ENCODE results near the gene MYO1D. TPM values are rescaled to one million over a fixed set of nuclear protein-coding genes. Genes with fewer than 3 reads are reported as not detected.

MYO1D gene
- total and polyA plus RNA-seq, 2 of the 13 experiments (the other 11 are each of a cell fraction or from before 2014, with no cell fraction given): 13.2 to 17.3 TPM

- TF ChIP-seq POGK (CRISPR knock-in tag; conservative IDR thresholded peaks at IDR 0.05): 0 out of 2 replicates have a peak, but pooled peaks have one; percentile 6
- TF ChIP-seq ZHX2 (IDR thresholded peaks at IDR 0.05; ENCODE audit: low read depth): no peak
- TF ChIP-seq ZHX2 (CRISPR knock-in tag; IDR thresholded peaks at IDR 0.05; ENCODE audit: borderline replicate concordance): no peak
- TF ChIP-seq ZNF205 (CRISPR knock-in tag; IDR thresholded peaks at IDR 0.05): no peak
- no peak for TF ChIP-seq ZBTB43 (CRISPR knock-in tag; conservative IDR thresholded peaks at IDR 0.05)
- TF ChIP-seq, protein P1, sequence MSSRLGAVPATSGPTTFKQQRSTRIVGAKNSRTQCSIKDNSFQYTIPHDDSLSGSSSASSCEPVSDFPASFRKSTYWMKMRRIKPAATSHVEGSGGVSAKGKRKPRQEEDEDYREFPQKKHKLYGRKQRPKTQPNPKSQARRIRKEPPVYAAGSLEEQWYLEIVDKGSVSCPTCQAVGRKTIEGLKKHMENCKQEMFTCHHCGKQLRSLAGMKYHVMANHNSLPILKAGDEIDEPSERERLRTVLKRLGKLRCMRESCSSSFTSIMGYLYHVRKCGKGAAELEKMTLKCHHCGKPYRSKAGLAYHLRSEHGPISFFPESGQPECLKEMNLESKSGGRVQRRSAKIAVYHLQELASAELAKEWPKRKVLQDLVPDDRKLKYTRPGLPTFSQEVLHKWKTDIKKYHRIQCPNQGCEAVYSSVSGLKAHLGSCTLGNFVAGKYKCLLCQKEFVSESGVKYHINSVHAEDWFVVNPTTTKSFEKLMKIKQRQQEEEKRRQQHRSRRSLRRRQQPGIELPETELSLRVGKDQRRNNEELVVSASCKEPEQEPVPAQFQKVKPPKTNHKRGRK (CRISPR knock-in tag; IDR thresholded peaks at IDR 0.05): no peak
- TF ChIP-seq, protein P2, sequence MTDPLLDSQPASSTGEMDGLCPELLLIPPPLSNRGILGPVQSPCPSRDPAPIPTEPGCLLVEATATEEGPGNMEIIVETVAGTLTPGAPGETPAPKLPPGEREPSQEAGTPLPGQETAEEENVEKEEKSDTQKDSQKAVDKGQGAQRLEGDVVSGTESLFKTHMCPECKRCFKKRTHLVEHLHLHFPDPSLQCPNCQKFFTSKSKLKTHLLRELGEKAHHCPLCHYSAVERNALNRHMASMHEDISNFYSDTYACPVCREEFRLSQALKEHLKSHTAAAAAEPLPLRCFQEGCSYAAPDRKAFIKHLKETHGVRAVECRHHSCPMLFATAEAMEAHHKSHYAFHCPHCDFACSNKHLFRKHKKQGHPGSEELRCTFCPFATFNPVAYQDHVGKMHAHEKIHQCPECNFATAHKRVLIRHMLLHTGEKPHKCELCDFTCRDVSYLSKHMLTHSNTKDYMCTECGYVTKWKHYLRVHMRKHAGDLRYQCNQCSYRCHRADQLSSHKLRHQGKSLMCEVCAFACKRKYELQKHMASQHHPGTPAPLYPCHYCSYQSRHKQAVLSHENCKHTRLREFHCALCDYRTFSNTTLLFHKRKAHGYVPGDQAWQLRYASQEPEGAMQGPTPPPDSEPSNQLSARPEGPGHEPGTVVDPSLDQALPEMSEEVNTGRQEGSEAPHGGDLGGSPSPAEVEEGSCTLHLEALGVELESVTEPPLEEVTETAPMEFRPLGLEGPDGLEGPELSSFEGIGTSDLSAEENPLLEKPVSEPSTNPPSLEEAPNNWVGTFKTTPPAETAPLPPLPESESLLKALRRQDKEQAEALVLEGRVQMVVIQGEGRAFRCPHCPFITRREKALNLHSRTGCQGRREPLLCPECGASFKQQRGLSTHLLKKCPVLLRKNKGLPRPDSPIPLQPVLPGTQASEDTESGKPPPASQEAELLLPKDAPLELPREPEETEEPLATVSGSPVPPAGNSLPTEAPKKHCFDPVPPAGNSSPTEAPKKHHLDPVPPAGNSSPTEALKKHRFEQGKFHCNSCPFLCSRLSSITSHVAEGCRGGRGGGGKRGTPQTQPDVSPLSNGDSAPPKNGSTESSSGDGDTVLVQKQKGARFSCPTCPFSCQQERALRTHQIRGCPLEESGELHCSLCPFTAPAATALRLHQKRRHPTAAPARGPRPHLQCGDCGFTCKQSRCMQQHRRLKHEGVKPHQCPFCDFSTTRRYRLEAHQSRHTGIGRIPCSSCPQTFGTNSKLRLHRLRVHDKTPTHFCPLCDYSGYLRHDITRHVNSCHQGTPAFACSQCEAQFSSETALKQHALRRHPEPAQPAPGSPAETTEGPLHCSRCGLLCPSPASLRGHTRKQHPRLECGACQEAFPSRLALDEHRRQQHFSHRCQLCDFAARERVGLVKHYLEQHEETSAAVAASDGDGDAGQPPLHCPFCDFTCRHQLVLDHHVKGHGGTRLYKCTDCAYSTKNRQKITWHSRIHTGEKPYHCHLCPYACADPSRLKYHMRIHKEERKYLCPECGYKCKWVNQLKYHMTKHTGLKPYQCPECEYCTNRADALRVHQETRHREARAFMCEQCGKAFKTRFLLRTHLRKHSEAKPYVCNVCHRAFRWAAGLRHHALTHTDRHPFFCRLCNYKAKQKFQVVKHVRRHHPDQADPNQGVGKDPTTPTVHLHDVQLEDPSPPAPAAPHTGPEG (CRISPR knock-in tag; IDR thresholded peaks at IDR 0.05): peak; percentile 10; the same call in 1 of the 2 replicates
- TF ChIP-seq MEF2D (CRISPR knock-in tag; IDR thresholded peaks at IDR 0.05): no peak
- no peak for TF ChIP-seq HNF4G (IDR thresholded peaks at IDR 0.05; ENCODE audit: borderline replicate concordance, low read depth, low read length)
- TF ChIP-seq HNF4G (CRISPR knock-in tag; IDR thresholded peaks at IDR 0.05; ENCODE audit: borderline replicate concordance, low read depth): no peak
- TF ChIP-seq ZNF850 (CRISPR knock-in tag; conservative IDR thresholded peaks at IDR 0.05): no peak
These were observed 390.0 kb downstream of the MYO1D start, which contains the start of gene CDK5R1 (continued) for GRCh38 chr17:32486701-32487472.

Measured in HepG2 (cell line).